Natural killer cell (primary cell): Measurements from ENCODE around the gene NPAS3. TPM values are rescaled to one million over a fixed set of nuclear protein-coding genes. Genes with fewer than 3 reads are reported as not detected.

Experiments
- ATAC-seq, 3 donors: fragments of 150-1000 bp in 2 of 3; fragments of 200-7000 bp in 1 of 3; cut with Tn5 transposase; 1 replicate in 1 of 3; 2 replicates in 2 of 3; pipeline ENCODE4 v1.10.0; 2021; ENCODE audit warnings: mild to moderate bottlenecking in 2 of 3, moderate library complexity in 2 of 3
- DNase-seq, 2 donors: peaks; one replicate each; pipeline versions ENCODE4 v3.0.0 to v3.0.0-alpha.2; 2013 to 2021; ENCODE audit warnings: mixed read lengths in 1 of 2
- H3K27ac ChIP-seq: one replicate; pipeline ENCODE4 v1.5.1; 2013; ENCODE audit warnings: mild to moderate bottlenecking, low read length
- H3K27me3 ChIP-seq: one replicate; pipeline ENCODE4 v1.6.1; 2013; ENCODE audit warnings: low read length; ENCODE audit not compliant: control insufficient read depth, insufficient read depth
- H3K36me3 ChIP-seq: one replicate; pipeline ENCODE4 v1.6.1; 2013; ENCODE audit warnings: low read length; ENCODE audit not compliant: control insufficient read depth, insufficient read depth
- H3K4me1 ChIP-seq: one replicate; pipeline ENCODE4 v1.6.1; 2013; ENCODE audit warnings: low read length; ENCODE audit not compliant: control insufficient read depth, insufficient read depth
- H3K4me3 ChIP-seq: one replicate; pipeline ENCODE4 v1.5.1; 2013; ENCODE audit warnings: low read length
- H3K9me3 ChIP-seq: one replicate; pipeline ENCODE4 v1.6.1; 2013; ENCODE audit warnings: low read length; ENCODE audit not compliant: control insufficient read depth, insufficient read depth
- H3K27ac Mint-ChIP-seq, 2 donors: one replicate each; pipeline ENCODE4 v1.8.0; 2022; ENCODE audit warnings: mild to moderate bottlenecking in 2 of 2, mixed read lengths in 2 of 2, moderate library complexity in 1 of 2
- H3K27me3 Mint-ChIP-seq, 2 donors: one replicate each; pipeline ENCODE4 v1.8.0; 2022; ENCODE audit warnings: low read depth in 2 of 2, mixed read lengths in 2 of 2
- H3K36me3 Mint-ChIP-seq: one replicate; pipeline ENCODE4 v1.8.0; 2022; ENCODE audit warnings: mixed read lengths
- H3K4me1 Mint-ChIP-seq, 2 donors: one replicate each; pipeline ENCODE4 v1.8.0; 2022; ENCODE audit warnings: mixed read lengths in 2 of 2
- H3K4me3 Mint-ChIP-seq: one replicate; pipeline ENCODE4 v1.8.0; 2022; ENCODE audit warnings: mild to moderate bottlenecking, moderate library complexity, mixed read lengths
- H3K9me3 Mint-ChIP-seq, 2 donors: one replicate each; pipeline ENCODE4 v1.8.0; 2022; ENCODE audit warnings: mixed read lengths in 2 of 2
- CTCF ChIP-seq: fragments of 200-600 bp; IDR thresholded peaks from one replicate; pipeline ENCODE4 v1.8.0; 2022; ENCODE audit warnings: antibody characterized with exemption
- WGBS: methylation state at CpG from one replicate; pipeline ENCODE4 v1.1.7; 2013; ENCODE audit warnings: missing lambda C conversion rate; ENCODE audit not compliant: insufficient coverage; 5-methylcytosine and 5-hydroxymethylcytosine counted together
- intact Hi-C: fragments of 100-400 bp; cut with micrococcal nuclease; formaldehyde crosslinking; loops from one replicate; pipeline ENCODE4 v1.14.2; 2022
- total RNA-seq, 4 donors: library from RNA; stranded (reverse); fragments of 120-200 nt in 1 of 4; gene quantifications; one replicate each; pipeline versions ENCODE4 v1.2.3 to v1.2.4, GENCODE V29; 2013 to 2022

Gene NPAS3
- total RNA-seq, 3 donors from 2014 or later (not counting 1 experiment from before 2014, with no cell fraction given) = not detected

- Histone ChIP-seq H3K36me3 (no peaks in the 10 kb centered on the region), H3K9me3 (no peaks in the 10 kb centered on the region), H3K27me3 (no peaks in the 10 kb centered on the region), H3K4me1 (no peaks in the 10 kb centered on the region), H3K27ac (no peak overlapping the region), H3K4me3 (no peak overlapping the region)
- TF ChIP-seq CTCF = no peak
- Mint-ChIP-seq H3K9me3 (peaks cover 8 to 11% of the 10 kb centered on the region in 2 donors), H3K27me3 (no peaks in the 10 kb centered on the region), H3K36me3 (no peaks in the 10 kb centered on the region), H3K27ac (no peak overlapping the region), H3K4me3 (no peak overlapping the region), H3K4me1 (no peaks in the 10 kb centered on the region)
- DNase-seq (no peak), ATAC-seq (no peak)
- WGBS = 56% methylated on average over 1 of the region's 2 CpGs
- intact Hi-C loops = no loop called here
Observed at GRCh38 chr14:33716921-33717320, 778.2 kb downstream of the NPAS3 start.

GRCh38 chr14:33717866-33718265, 779.2 kb downstream of the NPAS3 start:
- intact Hi-C loops = no loop called here
- Histone ChIP-seq H3K9me3 (no peaks in the 10 kb centered on the region), H3K36me3 (no peaks in the 10 kb centered on the region), H3K4me1 (no peaks in the 10 kb centered on the region), H3K27me3 (no peaks in the 10 kb centered on the region), H3K4me3 (no peak overlapping the region), H3K27ac (no peak overlapping the region)
- peaks cover 8 to 11% of the 10 kb centered on the region in 2 donors for H3K9me3 Mint-ChIP-seq
- no peak for TF ChIP-seq CTCF
- H3K27me3 Mint-ChIP-seq = no peaks in the 10 kb centered on the region
- ATAC-seq (no peak), DNase-seq (no peak)
- no peaks in the 10 kb centered on the region for H3K36me3 Mint-ChIP-seq
- no peak overlapping the region for H3K4me3 Mint-ChIP-seq
- 100% methylated on average over 2 of the region's 4 CpGs for WGBS
- H3K27ac Mint-ChIP-seq = no peak overlapping the region
- no peaks in the 10 kb centered on the region for H3K4me1 Mint-ChIP-seq

GRCh38 chr14:33720284-33720787, 781.7 kb downstream of the NPAS3 start:
- peaks cover 8% of the 10 kb centered on the region in 2 donors for H3K9me3 Mint-ChIP-seq
- intact Hi-C loops = no loop called here
- H3K36me3 Mint-ChIP-seq = no peaks in the 10 kb centered on the region
- TF ChIP-seq CTCF = no peak
- no peaks in the 10 kb centered on the region for H3K4me1 ChIP-seq
- no peaks in the 10 kb centered on the region for H3K36me3 ChIP-seq
- H3K4me3 ChIP-seq = no peak overlapping the region
- H3K27me3 ChIP-seq = no peaks in the 10 kb centered on the region
- 93% methylated on average over 4 of the region's 4 CpGs for WGBS
- H3K4me1 Mint-ChIP-seq = no peaks in the 10 kb centered on the region
- no peaks in the 10 kb centered on the region for H3K27me3 Mint-ChIP-seq
- H3K4me3 Mint-ChIP-seq = no peak overlapping the region
- no peak overlapping the region for H3K27ac ChIP-seq
- no peak overlapping the region for H3K27ac Mint-ChIP-seq
- ATAC-seq (no peak), DNase-seq (no peak)
- no peaks in the 10 kb centered on the region for H3K9me3 ChIP-seq

GRCh38 chr14:33726685-33727084, 788.0 kb downstream of the NPAS3 start:
- Mint-ChIP-seq H3K4me3 (no peak overlapping the region), H3K27me3 (no peaks in the 10 kb centered on the region), H3K9me3 (peaks cover 2 to 5% of the 10 kb centered on the region in 2 donors), H3K4me1 (no peaks in the 10 kb centered on the region), H3K36me3 (no peaks in the 10 kb centered on the region), H3K27ac (no peak overlapping the region)
- no peaks in the 10 kb centered on the region for H3K36me3 ChIP-seq
- ATAC-seq (no peak), DNase-seq (no peak)
- H3K9me3 ChIP-seq = no peaks in the 10 kb centered on the region
- no peak overlapping the region for H3K27ac ChIP-seq
- 94% methylated on average over 4 of the region's 5 CpGs for WGBS
- no peaks in the 10 kb centered on the region for H3K4me1 ChIP-seq
- TF ChIP-seq CTCF = no peak
- H3K4me3 ChIP-seq = no peak overlapping the region
- intact Hi-C loops = no loop called here
- H3K27me3 ChIP-seq = no peaks in the 10 kb centered on the region
